ENCODE data around the gene RBKS. TPM values are rescaled to one million over a fixed set of nuclear protein-coding genes. Genes with fewer than 3 reads are reported as not detected.

RBKS gene
- total and polyA plus RNA-seq, 2 of the 8 experiments (the other 6 are each of a cell fraction or from before 2014, with no cell fraction given) = 1.1 to 1.5 TPM

DNA sequence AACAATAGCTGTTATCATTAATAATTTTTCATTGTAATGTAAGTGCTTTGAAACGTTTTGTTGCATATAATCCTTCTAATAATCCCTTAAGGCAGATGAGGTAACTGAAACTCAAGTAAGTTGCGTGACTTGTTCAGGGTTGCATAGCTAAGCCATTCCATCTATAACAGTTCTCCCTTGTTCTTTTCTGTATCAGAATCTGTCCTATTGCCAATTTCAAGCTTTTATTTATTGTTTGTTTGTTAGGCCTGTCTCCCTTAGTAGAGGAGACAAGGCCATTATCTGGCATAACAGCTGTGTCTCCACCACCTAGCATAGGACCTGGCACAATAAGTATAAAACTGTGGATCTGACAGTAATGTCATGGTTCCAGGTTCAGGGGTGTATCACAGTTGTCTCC lies 19.7 kb upstream of the RBKS start:
- no peak overlapping the region for H3K4me2 ChIP-seq (ENCODE audit: insufficient read depth in 1 of 2, low read depth in 2 of 2, low read length in 2 of 2)
- POLR2A ChIA-PET (ENCODE audit: partially characterized antibody) = no interaction called here
- H4K8ac ChIP-seq (ENCODE audit: extremely low read depth, insufficient read depth, low read length) = no peak overlapping the region
- no peaks in the 10 kb centered on the region for H3K9me3 ChIP-seq (ENCODE audit: insufficient read depth in 2 of 2, low read depth in 1 of 2, low read length in 1 of 2)
- H4K91ac ChIP-seq (replicated peaks; ENCODE audit: insufficient read length, low read length) = no peak overlapping the region
- no peak overlapping the region for H3K56ac ChIP-seq (replicated peaks; ENCODE audit: insufficient read length, low read depth, low read length)
- H3K27me3 ChIP-seq (replicated peaks in 1 of 4; ENCODE audit: control insufficient read depth in 3 of 4, extremely low read depth in 1 of 4, insufficient read depth in 3 of 4, low read length in 3 of 4) = no peaks in the 10 kb centered on the region
- H4K20me1 ChIP-seq (replicated peaks in 1 of 2; ENCODE audit: control insufficient read depth in 1 of 2, insufficient read depth in 2 of 2, low read length in 2 of 2) = no peaks in the 10 kb centered on the region
- no peak overlapping the region for H2BK120ac ChIP-seq (replicated peaks; ENCODE audit: low read depth, low read length)
- no peaks in the 10 kb centered on the region for H3K79me1 ChIP-seq (ENCODE audit: low read depth, low read length)
- H3K27ac ChIP-seq (ENCODE audit: low read depth, low read length) = no peak overlapping the region
- no peak overlapping the region for H3K4me3 ChIP-seq (ENCODE audit: extremely low read depth in 1 of 4, insufficient read depth in 2 of 4, low read depth in 3 of 4, low read length in 4 of 4)
- TF ChIP-seq POLR2A (IDR thresholded peaks at IDR 0.05; ENCODE audit: control extremely low read depth in 1 of 2, low read depth in 2 of 2, low read length in 2 of 2) (no peak), SAP30 (IDR thresholded peaks at IDR 0.05; ENCODE audit: insufficient read depth, insufficient replicate concordance, low read length) (no peak), HDAC2 (IDR thresholded peaks at IDR 0.05; ENCODE audit: borderline replicate concordance in 1 of 2, low read depth in 2 of 2, low read length in 2 of 2) (no peak), EP300 (IDR thresholded peaks at IDR 0.05; ENCODE audit: borderline replicate concordance in 1 of 2, low read depth in 2 of 2, low read length in 2 of 2) (no peak), HDAC6 (IDR thresholded peaks at IDR 0.05; ENCODE audit: low read depth, low read length) (no peak), CHD2 (IDR thresholded peaks at IDR 0.05; ENCODE audit: low read length) (no peak), NANOG (IDR thresholded peaks at IDR 0.05; ENCODE audit: insufficient read depth, low read depth, low read length, poor library complexity, severe bottlenecking) (no peak)
- no peak overlapping the region for H2AK5ac ChIP-seq (ENCODE audit: low read depth, low read length)
- no peak overlapping the region for H3K4ac ChIP-seq (replicated peaks; ENCODE audit: insufficient read length, low read depth, low read length)
- FAIRE-seq = no peak
- H4K5ac ChIP-seq (ENCODE audit: insufficient read length, low read depth, low read length) = no peak overlapping the region
- H2BK20ac ChIP-seq (ENCODE audit: low read length) = no peak overlapping the region
- H3K9ac ChIP-seq (replicated peaks in 1 of 4; ENCODE audit: extremely low read depth in 1 of 4, low read depth in 3 of 4, low read length in 3 of 4) = no peak overlapping the region
- no peak overlapping the region for H2BK5ac ChIP-seq (ENCODE audit: low read depth, low read length)
- no peak for DNase-seq (ENCODE audit: low read depth in 1 of 2, low spot score in 2 of 2)
- no peak overlapping the region for H2BK15ac ChIP-seq (ENCODE audit: low read length)
- H3K36me3 ChIP-seq (ENCODE audit: control insufficient read depth in 2 of 4, insufficient read depth in 4 of 4, low read length in 3 of 4) = no peaks in the 10 kb centered on the region
- no peaks in the 10 kb centered on the region for H3K79me2 ChIP-seq (ENCODE audit: control insufficient read depth in 1 of 2, insufficient read depth in 2 of 2, low read length in 2 of 2)
- H3K18ac ChIP-seq (ENCODE audit: extremely low read depth, low read length) = no peak overlapping the region
- WGBS, 2 experiments (ENCODE audit: extremely low coverage in 1 of 2, insufficient coverage in 1 of 2, insufficient read length in 1 of 2, insufficient replicate concordance in 2 of 2, low coverage in 1 of 2, low lambda C conversion rate in 2 of 2, missing lambda C conversion rate in 1 of 2) = 87% methylated on average over 2 of the region's 2 CpGs; no CpG with 5 or more reads in 1 of the 2 experiments
- H3K4me1 ChIP-seq (replicated peaks in 1 of 4; ENCODE audit: control insufficient read depth in 3 of 4, insufficient read depth in 4 of 4, low read length in 3 of 4) = no peaks in the 10 kb centered on the region
- CTCF ChIA-PET (ENCODE audit: partially characterized antibody) = interaction anchor here (0.5 to 0.7 kb wide), 2 partner anchors 8 to 152 kb away, joined by 3 to 4 read pairs; no protein-coding TSS in a partner anchor
- H2AFZ ChIP-seq (ENCODE audit: low read length) = no peak overlapping the region
- no peak overlapping the region for H3K14ac ChIP-seq (ENCODE audit: insufficient read length)
- no peak overlapping the region for H3K23ac ChIP-seq (ENCODE audit: insufficient read length)
- no peaks in the 10 kb centered on the region for H3K23me2 ChIP-seq (ENCODE audit: low read depth, low read length)
- H2BK12ac ChIP-seq (ENCODE audit: low read depth, low read length) = no peak overlapping the region

Data from H1 (cell line).